Measurements from ENCODE around the gene TPSAB1.
"Not testable (repeated sequence)": the region's sequence is repeated elsewhere in the genome, so short reads cannot be mapped to it uniquely, and the experiment has no call there.

DNA sequence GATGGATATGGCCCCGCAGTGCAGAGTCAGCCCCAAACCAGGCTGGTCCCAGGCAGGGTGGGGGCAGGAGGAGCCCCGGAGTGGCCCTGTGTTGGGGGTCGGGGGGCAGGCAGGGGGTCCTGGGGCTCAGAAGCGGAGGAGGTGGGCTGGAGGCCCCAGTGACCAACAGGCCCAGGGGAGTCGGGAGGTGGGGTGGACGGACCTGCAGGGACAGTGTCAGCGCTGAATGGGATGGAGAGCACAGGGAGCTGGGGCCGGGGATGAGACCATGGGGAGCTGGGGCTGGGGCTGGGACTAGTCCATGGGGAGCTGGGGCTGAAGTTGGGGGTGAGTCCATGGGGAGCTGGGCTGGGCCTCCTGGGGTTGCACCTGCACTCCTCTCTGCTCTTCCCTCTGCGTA lies 930 bp upstream of the TPSAB1 start:
- TF ChIP-seq, protein P1, sequence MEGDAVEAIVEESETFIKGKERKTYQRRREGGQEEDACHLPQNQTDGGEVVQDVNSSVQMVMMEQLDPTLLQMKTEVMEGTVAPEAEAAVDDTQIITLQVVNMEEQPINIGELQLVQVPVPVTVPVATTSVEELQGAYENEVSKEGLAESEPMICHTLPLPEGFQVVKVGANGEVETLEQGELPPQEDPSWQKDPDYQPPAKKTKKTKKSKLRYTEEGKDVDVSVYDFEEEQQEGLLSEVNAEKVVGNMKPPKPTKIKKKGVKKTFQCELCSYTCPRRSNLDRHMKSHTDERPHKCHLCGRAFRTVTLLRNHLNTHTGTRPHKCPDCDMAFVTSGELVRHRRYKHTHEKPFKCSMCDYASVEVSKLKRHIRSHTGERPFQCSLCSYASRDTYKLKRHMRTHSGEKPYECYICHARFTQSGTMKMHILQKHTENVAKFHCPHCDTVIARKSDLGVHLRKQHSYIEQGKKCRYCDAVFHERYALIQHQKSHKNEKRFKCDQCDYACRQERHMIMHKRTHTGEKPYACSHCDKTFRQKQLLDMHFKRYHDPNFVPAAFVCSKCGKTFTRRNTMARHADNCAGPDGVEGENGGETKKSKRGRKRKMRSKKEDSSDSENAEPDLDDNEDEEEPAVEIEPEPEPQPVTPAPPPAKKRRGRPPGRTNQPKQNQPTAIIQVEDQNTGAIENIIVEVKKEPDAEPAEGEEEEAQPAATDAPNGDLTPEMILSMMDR (conservative IDR thresholded peaks at IDR 0.05), result not testable (repeated sequence)
- not testable (repeated sequence) for TF ChIP-seq EZH2 (IDR thresholded peaks at IDR 0.05; ENCODE audit: low read depth)

Data from PC-9 (cell line).